Activated CD4-positive, alpha-beta T cell treated with anti-CD3 and anti-CD28 coated beads for 24 hours (primary cell): ENCODE data around the gene PADI3.
"Not testable (repeated sequence)": the region's sequence is repeated elsewhere in the genome, so short reads cannot be mapped to it uniquely, and the experiment has no call there.

Experiments
- DNase-seq, 2 donors: peaks; one replicate each; pipeline ENCODE4 v3.0.0-alpha.2; 2020; ENCODE audit warnings: low read depth in 2 of 2

PADI3 gene

DNA sequence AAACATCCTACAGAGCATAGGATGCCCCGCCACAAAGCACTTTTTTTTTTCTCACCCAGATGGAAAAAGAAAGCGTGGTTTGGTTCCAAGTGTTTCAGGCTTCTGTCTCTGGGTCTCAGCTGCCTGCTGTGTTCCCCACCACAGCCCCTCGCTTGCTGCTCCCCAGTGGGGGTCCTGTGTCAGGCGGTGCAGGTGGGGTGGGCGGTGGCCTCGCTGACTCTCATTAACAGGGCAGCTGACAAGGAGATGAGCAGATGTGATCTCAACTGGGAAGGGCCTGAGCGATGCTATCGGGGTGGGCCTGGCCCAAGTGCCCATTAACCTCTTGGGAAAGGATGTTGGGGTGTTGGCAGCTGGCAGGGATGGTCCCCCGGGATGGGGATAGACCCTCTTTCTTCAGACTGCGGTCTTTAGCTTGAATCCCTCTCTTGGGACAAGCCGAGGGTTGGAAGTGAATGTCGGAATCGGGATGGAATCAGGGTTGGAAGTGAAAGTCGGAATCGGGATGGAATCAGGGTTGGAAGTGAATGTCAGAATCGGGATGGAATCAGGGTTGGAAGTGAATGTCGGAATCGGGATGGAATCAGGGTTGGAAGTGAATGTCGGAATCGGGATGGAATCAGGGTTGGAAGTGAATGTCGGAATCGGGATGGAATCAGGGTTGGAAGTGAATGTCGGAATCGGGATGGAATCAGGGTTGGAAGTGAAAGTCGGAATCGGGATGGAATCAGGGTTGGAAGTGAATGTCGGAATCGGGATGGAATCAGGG lies 7.7 kb upstream of the PADI3 start:
- not testable (repeated sequence) for DNase-seq

GRCh38 chr1:17241780-17242074 lies 7.2 kb upstream of the PADI3 start:
- not testable (repeated sequence) for DNase-seq

- no peak for DNase-seq
These were observed 5.6 kb upstream of the PADI3 start for GRCh38 chr1:17243274-17243673.

DNA sequence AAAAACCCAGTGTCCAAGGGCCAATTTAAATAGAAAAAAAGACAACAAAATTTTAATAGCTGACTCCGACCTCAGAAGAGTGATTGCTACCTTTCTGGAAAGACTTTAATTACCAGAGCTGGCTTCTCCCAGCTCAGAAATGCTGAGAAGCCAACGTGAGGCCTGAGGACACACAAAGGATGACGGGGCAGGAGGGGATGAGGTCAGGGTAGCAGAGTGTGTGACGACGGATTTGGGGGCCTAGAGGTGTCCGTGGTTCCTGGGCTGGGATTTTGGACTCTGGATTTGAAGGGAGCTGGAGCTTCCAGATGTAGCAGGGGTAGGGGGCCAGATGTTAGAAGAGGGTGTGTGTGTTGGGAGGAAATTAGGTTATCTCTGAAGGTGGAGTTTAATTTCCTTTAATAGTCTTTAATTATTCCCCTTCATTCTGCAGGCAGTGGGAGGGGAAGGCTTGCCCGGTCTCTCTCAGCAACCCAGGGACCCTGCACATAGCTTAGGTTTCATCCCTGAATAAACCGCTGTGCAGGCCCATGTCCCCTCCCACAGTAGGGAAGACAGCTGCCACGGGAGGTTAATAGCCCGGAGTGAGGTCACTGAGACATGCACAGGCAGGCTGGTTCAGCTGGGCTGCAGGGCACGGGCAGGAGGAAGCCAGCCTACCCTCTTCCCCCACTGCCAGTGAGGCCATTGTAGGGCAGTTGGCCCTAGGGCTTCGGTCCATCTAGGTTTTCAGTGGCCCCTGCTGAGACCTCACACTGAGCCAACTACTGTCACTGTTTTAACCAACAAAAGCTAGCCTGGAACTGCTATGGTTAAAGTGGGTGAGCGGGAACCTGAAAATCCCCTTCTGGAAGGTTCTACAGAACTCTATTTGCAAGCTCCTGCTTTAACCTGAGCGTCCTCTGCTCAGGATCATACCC lies 3.8 kb upstream of the PADI3 start:
- DNase-seq, result no peak

- DNase-seq, result no peak
These were observed 3.0 kb upstream of the PADI3 start for GRCh38 chr1:17245816-17246325.

DNA sequence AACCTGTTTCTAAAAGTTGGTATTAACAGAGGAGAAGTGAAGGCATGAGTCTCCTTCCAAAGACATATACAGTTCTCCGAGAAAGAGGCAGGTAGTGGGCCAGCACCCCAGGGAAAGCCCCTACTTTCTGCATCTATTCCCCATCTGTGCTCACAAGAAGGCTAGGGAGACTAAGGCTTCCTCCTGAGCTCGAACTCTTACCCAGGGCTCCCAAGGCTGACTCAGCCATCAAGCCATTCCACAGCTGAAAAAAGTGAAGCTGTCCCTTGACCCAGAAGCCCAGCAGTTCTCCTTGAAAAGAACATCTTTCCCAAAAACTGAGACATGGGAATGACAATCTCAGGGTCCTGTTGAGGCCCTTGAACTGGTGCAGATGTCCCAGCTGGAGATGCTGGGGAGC lies 1.9 kb upstream of the PADI3 start:
- DNase-seq, result no peak

GRCh38 chr1:17250601-17251000 lies 1.7 kb downstream of the PADI3 start:
- DNase-seq, result no peak

DNA sequence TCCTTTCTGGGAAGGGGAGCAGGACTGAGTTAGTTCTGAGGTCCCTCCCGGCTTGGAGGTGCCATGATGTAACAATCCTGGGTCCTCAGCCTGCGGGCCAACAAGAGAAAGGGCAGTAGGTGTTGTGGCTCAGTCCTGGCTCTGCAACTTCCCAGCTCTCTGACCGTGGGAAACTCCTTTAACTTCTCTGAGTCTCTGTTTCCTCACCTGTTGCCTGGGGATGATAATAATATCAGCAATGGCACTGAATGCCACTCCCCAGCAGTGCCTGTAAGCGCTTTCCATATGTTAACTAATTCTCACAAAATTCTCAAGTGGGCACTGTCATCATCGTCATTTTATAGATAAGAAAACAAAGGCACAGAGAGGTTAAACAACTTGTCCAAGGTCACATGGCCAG lies 2.3 kb downstream of the PADI3 start:
- no peak for DNase-seq

DNA sequence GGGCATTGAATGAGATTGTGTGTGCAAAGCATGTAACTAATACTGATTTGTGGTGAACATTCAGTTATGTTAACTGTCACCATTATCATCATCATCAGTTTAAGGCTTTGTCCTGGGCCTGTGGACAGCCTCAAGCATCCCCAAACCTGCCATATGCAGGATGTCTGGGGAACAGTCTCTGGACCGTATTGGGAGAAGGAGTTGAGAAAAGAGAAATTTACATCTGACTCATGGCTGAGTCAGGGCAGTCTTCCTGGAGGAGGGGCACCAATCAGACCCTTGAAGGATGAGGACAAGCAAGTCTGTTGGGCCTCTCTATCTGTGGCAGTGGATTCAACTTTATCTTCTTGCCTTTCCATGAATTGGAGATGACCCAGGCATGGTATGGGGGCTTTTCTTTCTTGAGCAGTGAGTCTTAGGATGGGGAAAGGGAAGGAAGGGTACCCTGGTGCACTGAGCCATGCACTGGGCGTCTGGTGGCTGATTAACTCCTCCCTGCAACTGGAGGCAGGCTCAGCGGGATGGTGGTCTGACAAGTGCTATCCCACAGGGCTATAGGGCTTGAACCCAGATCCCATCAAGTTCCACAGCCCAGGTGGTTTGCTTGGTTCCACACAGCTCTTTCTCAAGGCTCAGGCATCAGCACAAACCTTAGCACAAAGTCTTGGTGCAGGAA lies 2.9 kb downstream of the PADI3 start:
- DNase-seq, result no peak

DNA sequence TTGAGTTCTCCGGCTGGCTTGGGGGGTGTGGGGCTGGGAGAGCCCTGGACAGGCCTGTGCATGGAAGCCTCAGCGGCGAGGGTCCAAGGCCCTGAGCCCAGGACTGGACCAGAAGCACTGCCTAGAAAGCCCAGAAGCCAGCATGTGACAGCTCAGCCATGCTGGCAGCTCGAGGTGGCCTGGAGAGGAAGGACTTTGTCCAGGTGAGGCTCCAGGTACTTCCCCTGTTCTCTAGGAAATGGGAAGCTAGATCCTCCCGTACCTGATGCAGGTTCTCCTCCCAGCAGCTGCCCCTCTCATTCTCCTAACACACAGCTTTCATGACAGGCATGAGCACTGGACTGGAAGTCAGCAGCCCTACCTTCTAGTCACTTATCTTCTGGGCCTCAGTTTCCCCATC lies 6.4 kb downstream of the PADI3 start:
- DNase-seq, result no peak

DNA sequence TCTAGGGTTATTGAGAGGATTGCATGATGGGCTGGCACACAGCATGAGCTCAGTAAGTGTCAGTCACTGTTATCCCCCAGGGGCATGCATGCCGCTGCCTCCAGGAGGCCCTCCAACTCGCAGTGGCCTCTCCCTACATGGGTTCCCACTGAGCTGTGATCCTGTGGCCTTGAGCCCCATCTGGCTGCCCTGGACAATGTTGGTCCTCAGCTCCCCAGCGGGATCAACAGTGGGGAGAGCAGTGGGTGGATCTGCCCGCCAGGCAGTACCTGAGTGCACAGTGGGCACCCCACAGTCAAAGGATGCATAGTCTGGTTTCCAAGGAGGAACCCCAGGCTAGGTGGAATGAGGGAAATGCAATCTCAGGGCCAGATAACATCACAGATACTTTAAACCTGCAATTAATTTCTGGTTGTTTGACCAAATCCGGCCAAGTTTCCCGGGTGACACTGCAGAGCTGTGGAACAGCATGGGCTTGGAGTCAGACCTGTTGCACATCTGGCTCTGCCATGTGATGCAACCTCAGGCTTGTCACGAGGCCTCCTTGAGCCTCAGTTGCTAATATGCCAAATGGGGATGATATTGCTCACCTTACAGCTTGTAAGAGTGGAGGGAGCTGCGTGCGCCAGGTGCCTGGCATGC lies 9.3 kb downstream of the PADI3 start:
- DNase-seq, result no peak

DNA sequence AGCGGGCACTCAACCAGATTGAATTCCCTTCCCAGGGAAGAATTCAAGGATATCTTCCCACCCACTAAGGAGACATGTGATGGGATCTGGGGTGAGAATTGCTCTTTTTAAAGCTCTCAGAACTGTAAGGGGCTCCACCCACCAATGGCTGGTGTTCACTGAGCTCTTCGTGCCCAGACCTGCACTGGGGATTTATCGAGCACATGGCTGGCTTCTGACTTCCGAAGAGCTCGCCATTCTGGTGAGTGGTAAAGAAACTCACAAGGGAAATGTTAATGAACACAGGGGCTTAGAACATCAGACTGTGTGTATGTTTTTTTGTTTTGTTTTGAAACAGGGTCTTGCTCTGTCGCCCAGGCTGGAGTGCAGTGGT lies 9.8 kb downstream of the PADI3 start:
- no peak for DNase-seq

DNA sequence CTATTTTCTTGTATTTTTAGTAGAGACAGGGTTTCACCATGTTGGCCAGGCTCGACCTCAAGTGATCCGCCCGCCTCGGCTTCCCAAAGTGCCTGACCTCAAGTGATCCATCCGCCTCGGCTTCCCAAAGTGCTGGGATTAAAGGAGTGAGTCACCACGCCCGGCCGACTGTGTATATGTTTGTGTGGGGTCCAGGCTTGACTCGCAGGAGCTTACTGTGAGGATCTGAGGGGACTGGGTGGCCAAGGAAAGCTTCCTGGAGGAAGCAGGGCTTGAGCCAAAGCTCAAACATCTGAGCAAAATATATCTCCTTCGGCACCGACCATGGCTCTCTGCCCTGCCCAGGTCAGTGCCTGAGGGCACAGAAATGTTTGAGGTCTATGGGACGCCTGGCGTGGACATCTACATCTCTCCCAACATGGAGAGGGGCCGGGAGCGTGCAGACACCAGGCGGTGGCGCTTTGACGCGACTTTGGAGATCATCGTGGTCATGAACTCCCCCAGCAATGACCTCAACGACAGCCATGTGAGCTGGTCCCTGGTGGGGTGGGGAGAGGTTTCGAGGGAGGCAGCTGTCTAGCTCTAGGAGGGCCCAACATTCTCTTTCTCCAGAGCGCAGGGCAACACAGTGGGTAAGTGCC lies 10.5 kb downstream of the PADI3 start:
- DNase-seq, result no peak

DNA sequence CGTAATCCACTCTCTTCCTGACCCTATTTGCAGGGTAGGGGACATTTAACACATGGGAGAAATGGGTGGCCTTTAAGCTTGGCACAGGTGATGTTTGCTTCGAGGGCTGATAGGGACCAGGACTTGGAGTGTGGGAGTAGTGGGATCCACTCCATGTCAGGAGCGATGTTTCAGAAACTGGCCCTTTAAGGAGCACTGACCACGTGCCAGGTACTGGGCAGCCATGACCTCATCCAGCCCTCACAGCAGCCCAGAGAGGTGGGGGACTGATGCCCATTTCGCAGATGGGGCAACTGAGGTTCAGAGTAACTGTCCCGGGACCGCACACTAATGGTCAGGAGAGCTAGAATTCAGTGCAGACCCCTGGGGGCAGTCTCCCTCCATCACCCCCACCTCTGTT lies 11.4 kb downstream of the PADI3 start:
- no peak for DNase-seq

GRCh38 chr1:17260738-17261137 lies 11.8 kb downstream of the PADI3 start:
- DNase-seq, result no peak

GRCh38 chr1:17263936-17264335 lies 15.0 kb downstream of the PADI3 start:
- DNase-seq, result no peak

DNA sequence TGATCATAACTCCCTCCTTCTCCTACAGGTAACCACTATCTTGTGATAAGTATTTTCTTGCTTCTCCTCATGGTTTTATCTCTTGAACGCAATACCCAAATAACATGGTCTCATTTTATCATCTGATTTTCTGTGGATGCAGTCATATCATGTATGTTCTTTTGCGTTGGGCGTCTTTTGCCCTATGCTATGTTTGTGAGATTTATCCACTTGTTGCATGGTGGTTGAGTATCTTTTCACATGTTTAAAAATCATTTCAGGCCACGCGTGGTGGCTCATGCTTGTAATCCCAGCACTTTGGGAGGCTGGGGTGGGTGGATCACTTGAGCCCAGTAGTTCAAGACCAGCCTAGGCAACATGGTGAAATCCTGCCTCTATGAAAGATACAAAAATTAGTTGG lies 15.6 kb downstream of the PADI3 start:
- DNase-seq, result no peak

DNA sequence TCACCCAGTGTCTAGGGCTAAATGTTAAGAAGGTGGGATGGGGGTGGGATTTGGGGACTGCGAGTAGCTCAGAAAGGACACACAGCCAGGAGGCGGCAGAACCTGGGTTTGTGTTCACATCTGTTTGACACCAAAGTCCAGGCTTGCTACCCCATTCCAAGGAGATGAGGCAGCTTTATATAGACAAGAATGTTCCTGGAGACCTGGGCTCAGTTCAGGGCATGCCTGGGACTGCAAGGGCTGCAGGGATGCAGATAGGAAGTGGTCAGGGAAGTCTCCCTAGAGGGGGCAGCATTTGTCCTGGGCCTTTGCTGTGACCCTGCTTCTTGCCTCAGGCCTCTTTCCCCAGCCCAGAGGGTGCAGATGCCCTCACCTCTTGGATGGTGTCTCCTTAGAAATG lies 16.3 kb downstream of the PADI3 start:
- no peak for DNase-seq

GRCh38 chr1:17265950-17266349 lies 17.1 kb downstream of the PADI3 start:
- DNase-seq, result no peak

DNA sequence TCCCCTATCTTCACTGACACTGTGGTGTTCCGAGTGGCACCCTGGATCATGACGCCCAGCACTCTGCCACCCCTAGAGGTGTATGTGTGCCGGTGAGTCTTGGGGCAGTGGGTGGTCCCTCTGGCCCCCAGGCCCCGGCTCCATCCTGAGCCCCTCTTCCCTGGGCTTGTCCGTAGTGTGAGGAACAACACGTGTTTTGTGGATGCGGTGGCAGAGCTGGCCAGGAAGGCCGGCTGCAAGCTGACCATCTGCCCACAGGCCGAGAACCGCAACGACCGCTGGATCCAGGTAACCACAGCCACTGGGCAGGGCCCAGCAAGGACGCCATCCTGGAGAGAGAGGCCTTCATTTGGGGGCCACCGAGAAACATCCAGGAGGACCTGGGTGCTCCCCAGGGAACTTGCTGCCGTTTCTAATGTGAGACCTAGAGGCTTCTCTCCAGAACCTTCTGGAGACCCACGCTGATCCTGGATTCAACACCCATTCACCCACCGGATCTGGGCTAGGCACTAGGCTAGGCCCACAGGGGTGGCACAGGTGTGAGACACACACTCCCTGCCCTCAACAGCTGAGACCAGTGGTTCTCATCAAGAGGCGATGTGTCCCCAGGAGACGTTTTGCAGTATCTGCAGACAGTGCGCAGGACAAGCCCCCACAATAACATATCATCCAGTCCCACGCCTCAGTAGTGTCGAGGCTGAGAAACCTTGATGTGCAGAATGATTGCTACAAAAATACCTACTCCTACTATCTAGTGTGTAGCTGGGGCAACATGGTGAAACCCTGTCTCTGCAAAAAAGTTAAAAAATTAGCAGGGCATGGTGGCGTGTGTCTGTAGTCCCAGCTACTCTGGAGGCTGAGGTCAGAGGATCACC lies 22.2 kb downstream of the PADI3 start:
- DNase-seq, result no peak

DNA sequence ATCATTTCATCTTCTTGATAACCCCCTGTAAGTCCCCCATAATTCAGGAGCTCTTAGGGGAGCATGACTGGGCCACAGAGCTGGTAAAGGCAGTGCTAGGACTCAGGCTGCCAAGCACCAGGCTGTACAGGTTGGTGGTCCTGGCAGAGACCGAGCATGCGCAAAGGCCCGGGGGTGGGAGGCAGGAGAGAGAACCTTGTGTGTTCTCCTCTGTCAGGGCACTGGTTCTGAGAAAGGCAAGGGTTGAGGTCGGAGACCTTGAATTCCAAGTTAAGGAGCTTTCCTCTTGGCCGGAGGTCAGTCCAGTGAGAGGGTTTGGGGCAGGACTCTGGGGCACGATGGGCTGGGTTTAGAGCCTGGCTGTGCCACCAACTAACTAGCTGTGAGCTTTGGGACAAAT lies 23.2 kb downstream of the PADI3 start:
- no peak for DNase-seq
